PFSK-1 (cell line): ENCODE results near the gene ASCC3.

Experiments used
- FOXP2 ChIP-seq: optimal IDR thresholded peaks from 2 replicates; pipeline ENCODE3; 2011; ENCODE audit warnings: borderline replicate concordance, control low read depth, inconsistent platforms; ENCODE audit not compliant: insufficient read depth; ENCODE audit errors: extremely low read length, extremely low read depth
- POLR2AphosphoS5 ChIP-seq: IDR thresholded peaks from 2 replicates; pipeline ENCODE4 v1.6.1; 2012; ENCODE audit warnings: low read depth, mild to moderate bottlenecking, control low read depth, low read length, moderate library complexity
- REST ChIP-seq, 2 experiments: IDR thresholded peaks; 2 replicates each; pipeline versions ENCODE4 v1.6.1 to v1.8.0; 2011 to 2012; ENCODE audit warnings: low read depth in 2 of 2, low read length in 2 of 2, control low read depth in 1 of 2, inconsistent platforms in 1 of 2, mild to moderate bottlenecking in 1 of 2, moderate library complexity in 1 of 2; ENCODE audit not compliant: insufficient read depth in 1 of 2
- SIN3A ChIP-seq: IDR thresholded peaks from 2 replicates; pipeline ENCODE4 v1.6.1; 2012; ENCODE audit warnings: mild to moderate bottlenecking, low read length, moderate library complexity, borderline replicate concordance; ENCODE audit not compliant: insufficient read depth
- TAF1 ChIP-seq: IDR thresholded peaks from 2 replicates; pipeline ENCODE4 v1.6.1; 2012; ENCODE audit warnings: low read length, control low read depth, borderline replicate concordance; ENCODE audit not compliant: insufficient read depth

Gene ASCC3

GRCh38 chr6:100719883-100720682 lies 161.0 kb downstream of the ASCC3 start:
- TF ChIP-seq FOXP2: no peak
- TF ChIP-seq POLR2AphosphoS5: no peak
- TF ChIP-seq SIN3A: no peak
- TF ChIP-seq REST (IDR thresholded peaks at IDR 0.05; ENCODE audit: insufficient read depth in 1 of 2, low read depth in 2 of 2, low read length in 2 of 2): no peak
- no peak for TF ChIP-seq TAF1

DNA sequence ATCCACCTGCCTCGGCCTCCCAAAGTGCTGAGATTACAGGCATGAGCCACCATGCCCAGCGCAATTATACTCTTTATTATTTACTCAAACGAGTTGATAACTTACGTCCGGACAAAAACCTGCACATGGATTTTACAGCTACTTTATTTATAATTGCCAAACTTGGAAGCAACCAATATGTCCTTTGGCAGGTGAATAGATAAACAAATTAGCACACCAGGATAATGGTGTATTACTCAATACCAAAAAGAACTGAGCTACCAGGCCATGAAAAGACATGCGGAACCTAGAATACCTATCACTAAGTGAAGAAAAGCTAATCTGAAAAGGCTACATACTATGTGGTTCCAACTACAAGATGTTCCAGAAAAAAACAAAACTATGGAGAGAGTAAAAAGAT lies 168.1 kb downstream of the ASCC3 start:
- TF ChIP-seq REST (IDR thresholded peaks at IDR 0.05; ENCODE audit: insufficient read depth in 1 of 2, low read depth in 2 of 2, low read length in 2 of 2) (no peak), TAF1 (no peak), SIN3A (no peak), POLR2AphosphoS5 (no peak), FOXP2 (no peak)

GRCh38 chr6:100706491-100706890 lies 174.6 kb downstream of the ASCC3 start:
- TF ChIP-seq TAF1: no peak
- TF ChIP-seq FOXP2: no peak
- TF ChIP-seq SIN3A: no peak
- no peak for TF ChIP-seq POLR2AphosphoS5
- no peak for TF ChIP-seq REST (IDR thresholded peaks at IDR 0.05; ENCODE audit: insufficient read depth in 1 of 2, low read depth in 2 of 2, low read length in 2 of 2)

DNA sequence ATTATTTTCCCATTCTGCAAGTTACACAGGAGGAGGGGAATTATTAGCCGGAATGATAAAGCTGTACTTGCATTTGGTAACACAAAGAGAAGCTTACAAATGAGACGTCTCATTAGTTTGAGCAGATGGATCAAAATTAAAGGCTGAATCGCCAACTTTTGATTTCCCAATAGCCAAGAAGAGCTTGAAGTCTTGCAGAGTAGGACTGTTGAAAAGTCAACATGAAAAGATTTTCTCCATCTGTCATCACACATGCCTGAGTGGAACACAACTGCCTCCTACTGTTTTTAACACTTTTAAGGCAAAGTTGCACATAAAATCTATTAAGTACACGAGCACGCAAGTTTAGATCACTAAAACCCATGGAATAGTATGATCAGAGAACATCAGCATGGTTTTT lies 176.2 kb downstream of the ASCC3 start:
- TF ChIP-seq POLR2AphosphoS5 (no peak), SIN3A (no peak), REST (IDR thresholded peaks at IDR 0.05; ENCODE audit: insufficient read depth in 1 of 2, low read depth in 2 of 2, low read length in 2 of 2) (no peak), TAF1 (no peak), FOXP2 (no peak)
